ENCODE measurements around the gene REPIN1. TPM values are rescaled to one million over a fixed set of nuclear protein-coding genes. Genes with fewer than 3 reads are reported as not detected.

REPIN1 gene
- polyA plus RNA-seq, 1 experiment, result 28.4 TPM

- Histone ChIP-seq H3K27ac (ENCODE audit: low read depth, low read length) (no peak overlapping the region), H3K9me3 (ENCODE audit: control insufficient read depth, insufficient read depth, low read length) (no peaks in the 10 kb centered on the region; the same call in 1 of the 2 replicates), H3K4me3 (ENCODE audit: low read depth, low read length) (no peak overlapping the region), H3K27me3 (ENCODE audit: control insufficient read depth, insufficient read depth, low read length) (no peaks in the 10 kb centered on the region)
- ChIA-PET POLR2A (no interaction called here), CTCF (interaction anchor here (1.2 kb wide), 1 partner anchor 27 kb away, joined by 3 read pairs; no protein-coding TSS in a partner anchor)
- no peak for DNase-seq (ENCODE audit: low read depth, low spot score)
- TF ChIP-seq, protein P1, sequence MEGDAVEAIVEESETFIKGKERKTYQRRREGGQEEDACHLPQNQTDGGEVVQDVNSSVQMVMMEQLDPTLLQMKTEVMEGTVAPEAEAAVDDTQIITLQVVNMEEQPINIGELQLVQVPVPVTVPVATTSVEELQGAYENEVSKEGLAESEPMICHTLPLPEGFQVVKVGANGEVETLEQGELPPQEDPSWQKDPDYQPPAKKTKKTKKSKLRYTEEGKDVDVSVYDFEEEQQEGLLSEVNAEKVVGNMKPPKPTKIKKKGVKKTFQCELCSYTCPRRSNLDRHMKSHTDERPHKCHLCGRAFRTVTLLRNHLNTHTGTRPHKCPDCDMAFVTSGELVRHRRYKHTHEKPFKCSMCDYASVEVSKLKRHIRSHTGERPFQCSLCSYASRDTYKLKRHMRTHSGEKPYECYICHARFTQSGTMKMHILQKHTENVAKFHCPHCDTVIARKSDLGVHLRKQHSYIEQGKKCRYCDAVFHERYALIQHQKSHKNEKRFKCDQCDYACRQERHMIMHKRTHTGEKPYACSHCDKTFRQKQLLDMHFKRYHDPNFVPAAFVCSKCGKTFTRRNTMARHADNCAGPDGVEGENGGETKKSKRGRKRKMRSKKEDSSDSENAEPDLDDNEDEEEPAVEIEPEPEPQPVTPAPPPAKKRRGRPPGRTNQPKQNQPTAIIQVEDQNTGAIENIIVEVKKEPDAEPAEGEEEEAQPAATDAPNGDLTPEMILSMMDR (IDR thresholded peaks at IDR 0.05; ENCODE audit: low read depth, low read length), result no peak
Observed at GRCh38 chr7:150361402-150361801, 7.2 kb upstream of the REPIN1 start.

DNA sequence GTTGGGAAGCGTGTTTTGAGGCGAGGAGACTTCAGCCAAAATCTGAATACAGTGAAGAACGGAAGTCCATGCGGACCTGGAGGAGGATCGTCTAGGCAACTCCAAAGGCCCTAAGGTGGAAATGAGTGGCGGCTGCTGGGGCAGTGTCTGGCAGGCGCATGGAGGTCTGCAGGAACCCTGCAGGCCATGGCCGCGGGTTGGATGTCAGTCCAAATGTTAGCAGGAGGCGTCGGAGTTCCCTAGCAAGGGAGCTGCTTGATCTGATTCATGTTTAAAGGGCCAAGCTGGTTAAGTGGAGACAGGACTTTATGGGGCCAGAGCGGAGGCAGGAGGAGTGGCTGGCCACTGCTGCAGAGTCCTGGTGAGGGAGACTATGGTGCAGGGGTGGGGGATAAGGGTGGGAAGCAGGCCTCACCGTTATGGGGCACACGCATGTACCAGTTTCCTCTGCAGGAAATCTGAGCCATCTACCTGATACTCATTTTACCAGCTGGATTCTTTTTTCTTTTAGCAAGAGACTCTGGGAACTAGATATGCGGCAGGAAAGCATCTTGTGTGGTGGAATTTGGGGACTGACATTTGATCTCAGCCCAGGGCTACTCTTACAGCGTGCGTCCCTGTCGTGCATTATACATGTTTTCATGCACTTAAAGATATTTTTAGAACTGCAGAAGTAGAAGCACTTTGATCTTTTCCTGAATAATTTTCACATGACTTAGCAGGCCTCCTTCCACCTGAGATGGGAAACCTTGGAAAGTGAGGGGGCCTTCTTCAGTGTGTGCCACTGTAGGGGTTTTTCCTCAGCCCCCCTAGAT, 6.6 kb upstream of the REPIN1 start:
- CTCF ChIA-PET, result interaction anchor here (1.2 kb wide), 1 partner anchor 26 kb away, joined by 3 read pairs; no protein-coding TSS in a partner anchor
- H3K27me3 ChIP-seq (ENCODE audit: control insufficient read depth, insufficient read depth, low read length), result no peaks in the 10 kb centered on the region
- TF ChIP-seq, protein P1 (IDR thresholded peaks at IDR 0.05; ENCODE audit: low read depth, low read length), result no peak
- POLR2A ChIA-PET, result no interaction called here
- no peak overlapping the region for H3K4me3 ChIP-seq (ENCODE audit: low read depth, low read length)
- no peak overlapping the region for H3K27ac ChIP-seq (ENCODE audit: low read depth, low read length)
- no peak for DNase-seq (ENCODE audit: low read depth, low spot score)
- no peaks in the 10 kb centered on the region; the same call in 1 of the 2 replicates for H3K9me3 ChIP-seq (ENCODE audit: control insufficient read depth, insufficient read depth, low read length)

DNA sequence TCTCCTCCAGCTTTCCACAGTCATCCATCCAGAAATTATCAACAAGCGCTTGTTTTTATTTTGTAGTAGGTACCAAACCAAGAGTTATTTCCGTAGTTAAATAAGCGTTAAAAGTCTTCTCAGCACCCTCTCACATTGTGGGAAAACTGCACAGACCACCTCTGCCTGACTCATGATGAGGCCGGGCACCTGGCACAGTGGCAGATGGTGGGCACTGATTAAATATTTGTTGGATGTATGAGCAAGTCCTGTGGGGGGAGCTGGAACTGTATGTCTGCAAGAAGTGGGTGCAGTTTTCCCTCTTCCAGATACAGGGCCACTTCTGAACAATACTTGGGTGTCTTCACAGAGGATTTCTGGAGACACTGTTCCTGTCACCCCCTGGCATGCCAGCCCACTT, 5.3 kb upstream of the REPIN1 start:
- ChIA-PET CTCF (no interaction called here), POLR2A (no interaction called here)
- DNase-seq (ENCODE audit: low read depth, low spot score), result no peak
- H3K9me3 ChIP-seq (ENCODE audit: control insufficient read depth, insufficient read depth, low read length), result no peaks in the 10 kb centered on the region; the same call in 1 of the 2 replicates
- H3K27ac ChIP-seq (ENCODE audit: low read depth, low read length), result no peak overlapping the region
- H3K27me3 ChIP-seq (ENCODE audit: control insufficient read depth, insufficient read depth, low read length), result no peaks in the 10 kb centered on the region
- TF ChIP-seq, protein P1 (IDR thresholded peaks at IDR 0.05; ENCODE audit: low read depth, low read length), result no peak
- no peak overlapping the region for H3K4me3 ChIP-seq (ENCODE audit: low read depth, low read length)

GRCh38 chr7:150363872-150364271, 4.8 kb upstream of the REPIN1 start:
- no peak overlapping the region for H3K4me3 ChIP-seq (ENCODE audit: low read depth, low read length)
- no peak for DNase-seq (ENCODE audit: low read depth, low spot score)
- no peak overlapping the region for H3K27ac ChIP-seq (ENCODE audit: low read depth, low read length)
- ChIA-PET CTCF (interaction anchor here (0.5 kb wide), 1 partner anchor 23 kb away, joined by 4 read pairs; no protein-coding TSS in a partner anchor), POLR2A (no interaction called here)
- no peaks in the 10 kb centered on the region; the same call in 1 of the 2 replicates for H3K9me3 ChIP-seq (ENCODE audit: control insufficient read depth, insufficient read depth, low read length)
- TF ChIP-seq, protein P1 (IDR thresholded peaks at IDR 0.05; ENCODE audit: low read depth, low read length), result no peak
- no peaks in the 10 kb centered on the region for H3K27me3 ChIP-seq (ENCODE audit: control insufficient read depth, insufficient read depth, low read length)

- H3K9me3 ChIP-seq (ENCODE audit: control insufficient read depth, insufficient read depth, low read length), result no peaks in the 10 kb centered on the region
- no peak overlapping the region for H3K27ac ChIP-seq (ENCODE audit: low read depth, low read length)
- no peak overlapping the region for H3K4me3 ChIP-seq (ENCODE audit: low read depth, low read length)
- no peaks in the 10 kb centered on the region for H3K27me3 ChIP-seq (ENCODE audit: control insufficient read depth, insufficient read depth, low read length)
- TF ChIP-seq, protein P1 (IDR thresholded peaks at IDR 0.05; ENCODE audit: low read depth, low read length), result no peak
- DNase-seq (ENCODE audit: low read depth, low spot score), result no peak
- ChIA-PET POLR2A (no interaction called here), CTCF (interaction anchor here (2.2 kb wide), 1 partner anchor 9 kb away, joined by 17 read pairs; no protein-coding TSS in a partner anchor)
Observed at GRCh38 chr7:150365194-150365593, 3.4 kb upstream of the REPIN1 start.
